IPS DF 6.9 (cell line): ENCODE measurements around the gene ID4.
A peak's percentile ranks its signal among the peaks of the same experiment; 100 is the strongest.

Experiments used
- DNase-seq: peaks from one replicate; pipeline ENCODE4 v3.0.0-alpha.2; 2013; ENCODE audit warnings: low read depth, low spot score
- H3K27ac ChIP-seq: one replicate; pipeline ENCODE4 v1.5.1; 2013; ENCODE audit warnings: low read length, control low read depth
- H3K27me3 ChIP-seq: 2 replicates; pipeline ENCODE4 v1.6.1; 2013; ENCODE audit warnings: mild to moderate bottlenecking, low read length; ENCODE audit not compliant: control insufficient read depth, insufficient read depth
- H3K36me3 ChIP-seq: 2 replicates; pipeline ENCODE4 v1.6.1; 2013; ENCODE audit warnings: low read length; ENCODE audit not compliant: control insufficient read depth, insufficient read depth
- H3K4me1 ChIP-seq: 2 replicates; pipeline ENCODE4 v1.6.1; 2013; ENCODE audit warnings: low read length; ENCODE audit not compliant: control insufficient read depth, insufficient read depth
- H3K4me3 ChIP-seq: 2 replicates; pipeline ENCODE4 v1.5.1; 2013; ENCODE audit warnings: mild to moderate bottlenecking, low read length
- H3K9me3 ChIP-seq: 2 replicates; pipeline ENCODE4 v1.6.1; 2013; ENCODE audit warnings: low read length, inconsistent platforms; ENCODE audit not compliant: control insufficient read depth, insufficient read depth
- WGBS: extraction: QIAGEN DNeasy Blood & Tissue Kit; methylation state at CpG from one replicate; pipeline ENCODE4 v1.1.7; 2013; ENCODE audit warnings: mixed read lengths, missing lambda C conversion rate; ENCODE audit not compliant: insufficient read length, insufficient coverage; 5-methylcytosine and 5-hydroxymethylcytosine counted together

ID4 gene

GRCh38 chr6:19804205-19805128 lies 32.7 kb upstream of the ID4 start:
- DNase-seq = peak; percentile 82
- peaks cover 4% of the 10 kb centered on the region; the same call in 1 of the 2 replicates for H3K4me1 ChIP-seq
- no peaks in the 10 kb centered on the region for H3K36me3 ChIP-seq
- H3K27me3 ChIP-seq = no peaks in the 10 kb centered on the region
- no CpG with 5 or more reads among the region's 77 CpGs for WGBS
- H3K27ac ChIP-seq = no peak overlapping the region
- H3K4me3 ChIP-seq = peak overlapping the region; percentile 35; the same call in 1 of the 2 replicates
- no peaks in the 10 kb centered on the region for H3K9me3 ChIP-seq

- H3K9me3 ChIP-seq = no peaks in the 10 kb centered on the region
- peak overlapping the region; percentile 35; the same call in 1 of the 2 replicates for H3K4me3 ChIP-seq
- no CpG with 5 or more reads among the region's 6 CpGs for WGBS
- H3K4me1 ChIP-seq = peaks cover 4% of the 10 kb centered on the region; the same call in 1 of the 2 replicates
- H3K36me3 ChIP-seq = no peaks in the 10 kb centered on the region
- no peak overlapping the region for H3K27ac ChIP-seq
- DNase-seq = no peak
- H3K27me3 ChIP-seq = no peaks in the 10 kb centered on the region
Observed at GRCh38 chr6:19805129-19805481, 32.1 kb upstream of the ID4 start.

- no peaks in the 10 kb centered on the region for H3K9me3 ChIP-seq
- no peak overlapping the region for H3K4me3 ChIP-seq
- DNase-seq = no peak
- H3K36me3 ChIP-seq = no peaks in the 10 kb centered on the region
- no CpG with 5 or more reads among the region's 21 CpGs for WGBS
- H3K4me1 ChIP-seq = peaks cover 4% of the 10 kb centered on the region; the same call in 1 of the 2 replicates
- no peaks in the 10 kb centered on the region for H3K27me3 ChIP-seq
- no peak overlapping the region for H3K27ac ChIP-seq
Observed at GRCh38 chr6:19806971-19807396, 30.2 kb upstream of the ID4 start.

GRCh38 chr6:19811397-19812079 lies 25.6 kb upstream of the ID4 start:
- H3K4me3 ChIP-seq = no peak overlapping the region

GRCh38 chr6:19812512-19813119 lies 24.6 kb upstream of the ID4 start:
- H3K36me3 ChIP-seq = no peaks in the 10 kb centered on the region
- H3K27me3 ChIP-seq = no peaks in the 10 kb centered on the region
- no peaks in the 10 kb centered on the region for H3K4me1 ChIP-seq
- H3K27ac ChIP-seq = no peak overlapping the region
- whole genome bisulfite sequencing = no CpG with 5 or more reads among the region's 6 CpGs
- H3K4me3 ChIP-seq = no peak overlapping the region
- no peak for DNase-seq
- no peaks in the 10 kb centered on the region for H3K9me3 ChIP-seq

More at GRCh38 chr6:19811397-19812079, 25.6 kb upstream of the ID4 start:
- 100% methylated on average over 2 of the region's 11 CpGs for WGBS
- Histone ChIP-seq H3K27ac (no peak overlapping the region), H3K27me3 (no peaks in the 10 kb centered on the region), H3K36me3 (no peaks in the 10 kb centered on the region), H3K4me1 (no peaks in the 10 kb centered on the region), H3K9me3 (no peaks in the 10 kb centered on the region)
- no peak for DNase-seq

- Histone ChIP-seq H3K27ac (no peak overlapping the region), H3K4me3 (no peak overlapping the region), H3K27me3 (no peaks in the 10 kb centered on the region), H3K36me3 (no peaks in the 10 kb centered on the region), H3K4me1 (no peaks in the 10 kb centered on the region), H3K9me3 (no peaks in the 10 kb centered on the region)
- no CpG with 5 or more reads among the region's 2 CpGs for WGBS
- DNase-seq = no peak
Observed at GRCh38 chr6:19818805-19819204, 18.4 kb upstream of the ID4 start.

- H3K27me3 ChIP-seq = no peaks in the 10 kb centered on the region
- H3K4me1 ChIP-seq = no peaks in the 10 kb centered on the region
- DNase-seq = no peak
- H3K4me3 ChIP-seq = no peak overlapping the region
- H3K9me3 ChIP-seq = no peaks in the 10 kb centered on the region
- no CpG with 5 or more reads among the region's 6 CpGs for WGBS
- no peak overlapping the region for H3K27ac ChIP-seq
- H3K36me3 ChIP-seq = no peaks in the 10 kb centered on the region
Observed at GRCh38 chr6:19824058-19824807, 12.9 kb upstream of the ID4 start.

- DNase-seq = no peak
- no peaks in the 10 kb centered on the region for H3K9me3 ChIP-seq
- WGBS = no CpG with 5 or more reads among the region's 5 CpGs
Observed at GRCh38 chr6:19827247-19827646, 9.9 kb upstream of the ID4 start.

GRCh38 chr6:19827903-19828302 lies 9.3 kb upstream of the ID4 start:
- DNase-seq = no peak
- WGBS = no CpG with 5 or more reads among the region's 1 CpG
- H3K27me3 ChIP-seq = no peaks in the 10 kb centered on the region
- no peaks in the 10 kb centered on the region for H3K9me3 ChIP-seq
- no peaks in the 10 kb centered on the region for H3K36me3 ChIP-seq
- H3K27ac ChIP-seq = no peak overlapping the region
- no peak overlapping the region for H3K4me3 ChIP-seq
- no peaks in the 10 kb centered on the region for H3K4me1 ChIP-seq

More at GRCh38 chr6:19827247-19827646, 9.9 kb upstream of the ID4 start:
- Histone ChIP-seq H3K27me3 (no peaks in the 10 kb centered on the region), H3K4me1 (no peaks in the 10 kb centered on the region), H3K36me3 (no peaks in the 10 kb centered on the region), H3K27ac (no peak overlapping the region), H3K4me3 (no peak overlapping the region)

- WGBS = no CpG with 5 or more reads among the region's 2 CpGs
- no peaks in the 10 kb centered on the region for H3K36me3 ChIP-seq
- no peak for DNase-seq
- H3K9me3 ChIP-seq = no peaks in the 10 kb centered on the region
- no peak overlapping the region for H3K4me3 ChIP-seq
- no peaks in the 10 kb centered on the region for H3K27me3 ChIP-seq
- H3K27ac ChIP-seq = no peak overlapping the region
- no peaks in the 10 kb centered on the region for H3K4me1 ChIP-seq
Observed at GRCh38 chr6:19830171-19830570, 7.0 kb upstream of the ID4 start.
